ENCODE measurements around the gene GNG12. TPM values are rescaled to one million over a fixed set of nuclear protein-coding genes. Genes with fewer than 3 reads are reported as not detected.

The GNG12 gene
- total RNA-seq, 1 donor from 2014 or later = 37.2 TPM

GRCh38 chr1:67768480-67768879 lies 64.8 kb downstream of the GNG12 start:
- ATAC-seq (no peak), DNase-seq (ENCODE audit: missing footprints) (no peak)

DNA sequence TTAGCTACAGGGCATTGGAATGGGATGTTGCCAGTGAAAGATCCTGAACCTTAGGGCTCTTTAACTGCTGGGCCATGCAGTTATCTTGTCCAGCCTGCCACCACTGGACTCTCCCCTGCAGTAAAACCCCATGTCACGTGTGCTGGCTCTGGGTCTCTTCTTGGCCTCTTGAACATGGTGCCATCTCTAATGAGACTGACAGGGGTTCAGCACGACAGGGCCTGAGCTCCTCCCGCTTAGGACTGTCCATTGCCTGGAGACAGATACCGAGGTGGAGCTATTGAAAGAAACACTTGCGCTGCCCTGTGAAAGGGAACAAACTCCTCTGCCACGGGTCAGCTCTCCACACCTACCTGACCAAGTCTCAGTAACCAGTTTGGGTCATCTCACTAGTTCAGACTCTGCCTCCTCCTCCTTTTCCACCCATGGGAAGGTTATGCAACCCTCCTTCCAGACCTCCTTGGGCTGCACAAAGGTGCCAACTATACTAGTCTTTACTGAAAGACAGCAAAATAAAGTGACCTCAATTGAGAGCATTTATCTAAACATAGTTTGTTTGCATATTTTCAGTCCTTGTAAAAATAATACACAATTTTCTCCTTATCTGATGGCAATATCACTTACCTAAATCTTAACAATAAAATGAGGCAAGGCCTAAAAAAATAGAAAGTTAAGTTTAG lies 66.0 kb downstream of the GNG12 start:
- no peak for DNase-seq (ENCODE audit: missing footprints)
- ATAC-seq = no peak
- intact Hi-C loops (cut with DNase I) = loop anchor here (2.0 to 10.0 kb wide), 5 partner anchors 68 to 578 kb away; no protein-coding TSS in a partner anchor

More at GRCh38 chr1:67768480-67768879, 64.8 kb downstream of the GNG12 start:
- intact Hi-C loops (cut with DNase I) = loop anchor here (5.0 to 10.0 kb wide), 4 partner anchors 79 to 576 kb away; no protein-coding TSS in a partner anchor

GRCh38 chr1:67766141-67766978 lies 66.9 kb downstream of the GNG12 start:
- intact Hi-C loops (cut with DNase I) = loop anchor here (2.0 to 10.0 kb wide), 5 partner anchors 68 to 578 kb away; no protein-coding TSS in a partner anchor
- DNase-seq (ENCODE audit: missing footprints) = no peak
- peak; percentile 74 for ATAC-seq

GRCh38 chr1:67764633-67765032 lies 68.6 kb downstream of the GNG12 start:
- ATAC-seq (no peak), DNase-seq (ENCODE audit: missing footprints) (no peak)
- intact Hi-C loops (cut with DNase I) = loop anchor here (5.0 to 10.0 kb wide), 4 partner anchors 83 to 580 kb away; no protein-coding TSS in a partner anchor

- DNase-seq (ENCODE audit: missing footprints) = no peak
- ATAC-seq = no peak
- intact Hi-C loops (cut with DNase I) = loop anchor here (2.0 to 10.0 kb wide), 3 partner anchors 75 to 583 kb away; no protein-coding TSS in a partner anchor
These were observed 71.5 kb downstream of the GNG12 start for GRCh38 chr1:67761730-67762129.

- no peak for ATAC-seq
These were observed 72.2 kb downstream of the GNG12 start for GRCh38 chr1:67761091-67761490.

DNA sequence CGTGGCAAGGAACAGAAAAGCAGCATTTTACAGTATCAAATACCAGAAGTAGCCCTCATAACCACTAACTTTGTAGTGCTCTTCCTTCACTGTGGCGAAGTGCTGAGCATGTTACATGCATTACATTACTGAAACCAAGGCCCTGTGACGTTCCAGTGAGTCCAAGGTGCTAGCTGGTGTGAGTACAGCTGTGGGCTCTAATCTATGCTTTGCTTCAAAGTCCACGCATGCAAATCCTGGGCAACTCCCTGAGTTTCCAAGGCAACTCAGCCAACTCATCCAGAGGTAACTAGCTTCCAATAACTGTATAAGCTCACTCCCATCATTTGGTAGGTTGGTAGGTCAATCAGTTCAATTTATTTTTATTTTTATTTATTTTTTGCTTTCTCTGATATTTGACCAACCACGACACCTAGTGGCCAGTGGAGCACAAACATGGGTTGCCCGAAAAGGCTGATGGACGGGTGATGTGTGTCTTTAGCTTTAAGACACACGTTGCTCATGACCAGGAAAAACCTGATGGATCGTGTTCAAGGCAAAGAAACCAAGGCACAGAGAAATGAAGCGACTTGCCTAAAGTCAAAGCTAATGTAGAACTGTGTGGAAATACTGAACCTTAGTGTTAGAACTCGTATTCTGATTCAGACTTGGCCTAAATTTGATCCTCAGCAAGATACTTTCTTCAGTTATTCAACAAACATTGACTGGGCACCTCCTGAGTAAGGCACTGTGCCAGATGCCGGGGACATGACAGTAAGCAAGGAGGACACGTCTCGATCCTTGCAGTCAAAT lies 73.0 kb downstream of the GNG12 start:
- peak; percentile 72 for ATAC-seq
- intact Hi-C loops (cut with DNase I) = loop anchor here (1.0 to 10.0 kb wide), 5 partner anchors 73 to 585 kb away; no protein-coding TSS in a partner anchor
- DNase-seq (ENCODE audit: missing footprints) = no peak

More at GRCh38 chr1:67761091-67761490, 72.2 kb downstream of the GNG12 start:
- intact Hi-C loops (cut with DNase I) = loop anchor here (2.0 to 10.0 kb wide), 3 partner anchors 74 to 584 kb away; no protein-coding TSS in a partner anchor
- DNase-seq (ENCODE audit: missing footprints) = no peak

DNA sequence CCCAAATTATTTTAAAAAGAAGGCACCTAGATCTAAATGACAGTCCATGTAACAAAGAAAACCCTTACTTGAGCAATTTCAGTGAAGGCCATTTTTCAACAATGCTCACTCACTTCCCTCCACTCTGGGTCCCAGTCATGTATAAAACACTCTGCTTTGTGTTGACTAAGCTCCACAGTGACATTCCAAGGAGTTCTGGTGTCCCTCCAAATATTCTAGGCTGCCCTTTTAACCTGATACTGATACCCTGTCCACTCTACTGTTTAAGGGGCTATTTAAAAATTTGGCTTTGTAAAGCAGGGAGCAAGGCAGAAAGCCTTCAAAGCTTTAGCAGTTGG lies 73.6 kb downstream of the GNG12 start:
- intact Hi-C loops (cut with DNase I) = loop anchor here (1.0 to 10.0 kb wide), 7 partner anchors 73 to 585 kb away; partner anchors contain the start of gene SERBP1
- ATAC-seq = peak; percentile 24
- DNase-seq (ENCODE audit: missing footprints) = no peak

DNA sequence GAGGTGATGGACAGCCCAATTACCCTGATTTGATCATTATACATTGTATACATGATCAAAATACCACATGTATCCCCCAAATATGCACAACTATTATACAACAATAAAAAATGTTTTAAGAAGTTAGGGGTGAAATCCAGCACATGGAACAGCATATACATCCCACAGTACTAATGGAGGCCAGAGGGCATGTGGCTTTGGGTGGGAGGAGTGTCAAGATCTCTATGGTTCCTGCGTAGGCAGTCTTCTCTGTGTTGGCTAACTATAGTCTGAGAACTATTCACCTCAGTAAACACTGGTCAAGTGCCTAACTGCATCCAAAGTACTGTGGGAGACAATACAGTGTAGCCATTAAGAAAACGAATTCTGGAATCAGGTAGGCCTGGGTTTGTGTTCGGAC lies 74.2 kb downstream of the GNG12 start:
- intact Hi-C loops (cut with DNase I) = loop anchor here (1.0 to 10.0 kb wide), 2 partner anchors 224 to 324 kb away; partner anchors contain the start of gene SERBP1
- DNase-seq (ENCODE audit: missing footprints) (no peak), ATAC-seq (no peak)

GRCh38 chr1:67755619-67756018 lies 77.6 kb downstream of the GNG12 start:
- intact Hi-C loops (cut with DNase I) = loop anchor here (10.0 kb wide), 1 partner anchor 321 kb away; the partner anchor contains the start of gene SERBP1
- DNase-seq (ENCODE audit: missing footprints) (no peak), ATAC-seq (no peak)

GRCh38 chr1:67755160-67755559 lies 78.1 kb downstream of the GNG12 start:
- ATAC-seq (no peak), DNase-seq (ENCODE audit: missing footprints) (no peak)
- intact Hi-C loops (cut with DNase I) = loop anchor here (10.0 kb wide), 1 partner anchor 320 kb away; the partner anchor contains the start of gene SERBP1

DNA sequence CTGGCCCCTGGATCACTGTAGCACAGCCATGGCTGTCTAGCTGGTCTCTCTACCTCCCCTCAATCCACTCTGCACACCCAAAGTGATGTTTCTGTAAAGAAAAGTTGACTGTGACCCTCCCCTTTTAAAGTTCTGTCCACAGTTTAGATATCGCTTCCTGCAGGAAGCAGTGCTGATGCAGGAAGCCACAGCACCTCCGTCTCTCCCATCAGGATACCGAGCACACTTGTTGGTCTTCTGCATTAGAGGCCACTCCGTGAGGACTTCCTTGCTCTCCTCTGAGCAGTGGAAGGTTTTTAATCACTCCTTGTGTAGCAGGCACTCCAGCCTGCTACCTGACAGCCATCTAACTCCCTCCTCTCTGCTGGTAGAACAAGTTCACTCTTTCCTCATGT lies 78.7 kb downstream of the GNG12 start:
- intact Hi-C loops (cut with DNase I) = loop anchor here (10.0 kb wide), 1 partner anchor 320 kb away; the partner anchor contains the start of gene SERBP1
- DNase-seq (ENCODE audit: missing footprints) (no peak), ATAC-seq (no peak)

GRCh38 chr1:67753776-67754525 lies 79.3 kb downstream of the GNG12 start:
- DNase-seq (ENCODE audit: missing footprints) (no peak), ATAC-seq (no peak)
- intact Hi-C loops (cut with DNase I) = loop anchor here (10.0 kb wide), 1 partner anchor 319 kb away; the partner anchor contains the start of gene SERBP1

DNA sequence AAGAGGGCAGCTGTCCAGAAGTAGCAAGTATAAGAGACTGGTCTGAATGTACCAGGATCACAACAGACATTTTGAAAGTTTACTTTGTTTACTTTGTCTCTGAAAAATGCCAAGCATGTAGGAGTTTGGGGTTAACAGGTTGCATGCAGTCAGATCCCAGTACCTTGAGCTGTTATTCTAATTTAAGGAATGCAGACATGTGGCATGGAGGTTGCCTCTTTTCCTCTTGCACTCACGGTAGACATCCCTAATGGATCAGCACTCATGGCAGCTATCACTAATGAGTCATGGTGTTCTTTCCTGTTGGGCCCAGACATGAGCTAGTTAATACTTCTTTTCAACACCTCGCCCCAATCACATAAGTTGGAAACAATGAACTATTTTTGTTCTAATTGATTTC lies 81.0 kb downstream of the GNG12 start:
- intact Hi-C loops (cut with DNase I) = loop anchor here (10.0 kb wide), 1 partner anchor 318 kb away; the partner anchor contains the start of gene SERBP1
- DNase-seq (ENCODE audit: missing footprints) (no peak), ATAC-seq (no peak)

DNA sequence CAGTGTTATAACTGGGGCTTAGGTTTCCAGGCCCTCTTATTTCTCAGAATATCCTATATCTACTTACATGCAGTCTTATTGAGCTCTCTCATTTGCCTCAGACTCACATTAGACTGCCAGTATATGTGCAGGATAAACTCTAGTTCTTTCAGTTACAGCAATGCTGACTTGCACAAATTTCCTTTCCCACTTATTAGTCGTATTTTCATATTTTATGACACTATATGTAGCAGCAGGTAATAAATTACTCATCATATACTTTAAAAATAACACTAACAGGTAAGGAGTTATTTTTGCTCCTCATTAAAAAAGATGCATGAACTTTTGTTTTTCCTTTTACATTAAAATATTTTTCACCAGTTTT lies 82.6 kb downstream of the GNG12 start:
- intact Hi-C loops (cut with DNase I) = loop anchor here (10.0 kb wide), 1 partner anchor 316 kb away; the partner anchor contains the start of gene SERBP1
- no peak for DNase-seq (ENCODE audit: missing footprints)
- ATAC-seq = no peak

DNA sequence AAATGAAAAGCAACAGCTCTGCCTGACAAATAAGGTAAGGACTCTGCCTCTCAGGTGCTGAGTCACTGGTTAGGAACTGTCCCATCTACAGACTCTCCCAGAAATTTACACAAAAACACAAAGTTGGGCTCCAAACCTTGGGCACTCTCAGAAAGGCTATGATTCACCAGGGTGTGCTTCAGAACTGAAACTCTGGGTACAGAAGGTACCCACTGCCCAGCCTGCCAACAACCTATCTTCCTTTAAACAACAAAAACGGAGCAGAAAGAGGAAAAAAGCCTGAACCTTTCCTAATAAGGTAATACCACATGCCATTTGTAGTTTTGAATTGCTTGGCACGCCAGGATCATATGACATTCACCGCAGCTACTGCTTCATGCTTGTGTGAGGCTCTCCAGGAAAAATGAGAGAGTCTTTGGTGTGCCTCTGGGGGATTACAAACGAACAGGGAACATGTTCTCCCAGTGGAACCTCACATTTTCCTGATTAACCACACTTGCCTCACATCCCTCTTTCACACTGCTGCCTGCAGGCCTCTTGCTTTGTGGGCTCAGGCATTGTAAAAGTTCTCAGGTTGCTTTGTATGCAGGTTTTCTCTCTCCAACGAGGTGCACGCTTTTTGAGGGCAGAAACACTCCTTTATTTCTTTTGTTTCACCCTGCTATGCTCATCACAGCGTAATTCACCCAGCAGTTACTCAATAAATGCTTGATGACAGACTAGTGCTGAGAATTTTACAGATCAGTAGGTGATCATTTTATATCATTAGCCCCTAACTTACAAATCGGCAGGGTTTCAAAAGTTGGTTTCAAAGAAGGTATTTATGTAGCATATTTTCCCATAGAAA lies 83.2 kb downstream of the GNG12 start:
- DNase-seq (ENCODE audit: missing footprints) = no peak
- ATAC-seq = peak; percentile 22
- intact Hi-C loops (cut with DNase I) = loop anchor here (5.0 to 10.0 kb wide), 2 partner anchors 188 to 315 kb away; partner anchors contain the start of gene SERBP1

Data from Right ventricle myocardium inferior (tissue), 1 donor.